ENCODE data around the gene KLHL40.

Gene KLHL40

GRCh38 chr3:42661593-42662022 lies 23.7 kb upstream of the KLHL40 start:
- TF ChIP-seq GATA1 (IDR thresholded peaks at IDR 0.05; ENCODE audit: low read depth, low read length) (no peak), POLR2A (IDR thresholded peaks at IDR 0.05; ENCODE audit: low read length) (no peak)
- DNase-seq = no peak

- TF ChIP-seq POLR2A (IDR thresholded peaks at IDR 0.05; ENCODE audit: low read length) (no peak), GATA1 (IDR thresholded peaks at IDR 0.05; ENCODE audit: low read depth, low read length) (no peak)
- no peak for DNase-seq
These were observed 23.1 kb upstream of the KLHL40 start for GRCh38 chr3:42662037-42662812.

- no peak for DNase-seq
- TF ChIP-seq GATA1 (IDR thresholded peaks at IDR 0.05; ENCODE audit: low read depth, low read length) (no peak), POLR2A (IDR thresholded peaks at IDR 0.05; ENCODE audit: low read length) (no peak)
These were observed 22.4 kb upstream of the KLHL40 start for GRCh38 chr3:42662813-42663535.

GRCh38 chr3:42663581-42664437 lies 21.5 kb upstream of the KLHL40 start:
- DNase-seq = no peak
- TF ChIP-seq GATA1 (IDR thresholded peaks at IDR 0.05; ENCODE audit: low read depth, low read length) = no peak
- no peak for TF ChIP-seq POLR2A (IDR thresholded peaks at IDR 0.05; ENCODE audit: low read length)

- no peak for DNase-seq
- TF ChIP-seq GATA1 (IDR thresholded peaks at IDR 0.05; ENCODE audit: low read depth, low read length) = no peak
- TF ChIP-seq POLR2A (IDR thresholded peaks at IDR 0.05; ENCODE audit: low read length) = no peak
These were observed 20.9 kb upstream of the KLHL40 start for GRCh38 chr3:42664438-42664803.

GRCh38 chr3:42665050-42665878 lies 20.1 kb upstream of the KLHL40 start:
- TF ChIP-seq GATA1 (IDR thresholded peaks at IDR 0.05; ENCODE audit: low read depth, low read length) (no peak), POLR2A (IDR thresholded peaks at IDR 0.05; ENCODE audit: low read length) (no peak)
- DNase-seq = no peak

GRCh38 chr3:42666022-42666421 lies 19.3 kb upstream of the KLHL40 start:
- no peak for DNase-seq
- TF ChIP-seq POLR2A (IDR thresholded peaks at IDR 0.05; ENCODE audit: low read length) = no peak
- no peak for TF ChIP-seq GATA1 (IDR thresholded peaks at IDR 0.05; ENCODE audit: low read depth, low read length)

GRCh38 chr3:42666577-42666998 lies 18.7 kb upstream of the KLHL40 start:
- no peak for DNase-seq
- TF ChIP-seq GATA1 (IDR thresholded peaks at IDR 0.05; ENCODE audit: low read depth, low read length) (no peak), POLR2A (IDR thresholded peaks at IDR 0.05; ENCODE audit: low read length) (no peak)

- TF ChIP-seq GATA1 (IDR thresholded peaks at IDR 0.05; ENCODE audit: low read depth, low read length) = no peak
- no peak for DNase-seq
These were observed 18.2 kb upstream of the KLHL40 start for GRCh38 chr3:42667096-42667522.

GRCh38 chr3:42667523-42668412 lies 17.6 kb upstream of the KLHL40 start:
- TF ChIP-seq POLR2A (IDR thresholded peaks at IDR 0.05; ENCODE audit: low read length) (no peak), GATA1 (IDR thresholded peaks at IDR 0.05; ENCODE audit: low read depth, low read length) (no peak)
- DNase-seq = no peak

- DNase-seq = no peak
- TF ChIP-seq POLR2A (IDR thresholded peaks at IDR 0.05; ENCODE audit: low read length) = no peak
- TF ChIP-seq GATA1 (IDR thresholded peaks at IDR 0.05; ENCODE audit: low read depth, low read length) = no peak
These were observed 16.9 kb upstream of the KLHL40 start for GRCh38 chr3:42668413-42668760.

- no peak for DNase-seq
- TF ChIP-seq GATA1 (IDR thresholded peaks at IDR 0.05; ENCODE audit: low read depth, low read length) (no peak), POLR2A (IDR thresholded peaks at IDR 0.05; ENCODE audit: low read length) (no peak)
These were observed 16.5 kb upstream of the KLHL40 start for GRCh38 chr3:42668793-42669217.

Data from erythroblast (primary cell).